ENCODE measurements around the gene CD38. TPM values are rescaled to one million over a fixed set of nuclear protein-coding genes. Genes with fewer than 3 reads are reported as not detected.

CD38 gene
- total and polyA plus RNA-seq, 2 of the 13 experiments (the other 11 are each of a cell fraction or from before 2014, with no cell fraction given): not detected

- TF ChIP-seq ZBTB10 (CRISPR knock-in tag; IDR thresholded peaks at IDR 0.05; ENCODE audit: borderline replicate concordance) (no peak), NFE2L1 (CRISPR knock-in tag; IDR thresholded peaks at IDR 0.05; ENCODE audit: borderline replicate concordance) (no peak), ZNF501 (CRISPR knock-in tag; IDR thresholded peaks at IDR 0.05) (no peak), ARID5B (CRISPR knock-in tag; IDR thresholded peaks at IDR 0.05) (no peak), ZGPAT (CRISPR knock-in tag; IDR thresholded peaks at IDR 0.05) (no peak), ZNF558 (CRISPR knock-in tag; IDR thresholded peaks at IDR 0.05; ENCODE audit: borderline replicate concordance) (no peak), PCBP2 (optimal IDR thresholded peaks at IDR 0.05; ENCODE audit: low read depth, low read length, poor library complexity, severe bottlenecking) (no peak)
Measured at GRCh38 chr4:15881820-15882219, 103.7 kb downstream of the CD38 start (continued).
